ENCODE results near the gene C12orf57. TPM values are rescaled to one million over a fixed set of nuclear protein-coding genes. Genes with fewer than 3 reads are reported as not detected.

The C12orf57 gene
- total and polyA plus RNA-seq, 9 of the 15 experiments (the other 6 are each of a cell fraction or from before 2014, with no cell fraction given) = 26.7 to 191 (median 107) TPM

DNA sequence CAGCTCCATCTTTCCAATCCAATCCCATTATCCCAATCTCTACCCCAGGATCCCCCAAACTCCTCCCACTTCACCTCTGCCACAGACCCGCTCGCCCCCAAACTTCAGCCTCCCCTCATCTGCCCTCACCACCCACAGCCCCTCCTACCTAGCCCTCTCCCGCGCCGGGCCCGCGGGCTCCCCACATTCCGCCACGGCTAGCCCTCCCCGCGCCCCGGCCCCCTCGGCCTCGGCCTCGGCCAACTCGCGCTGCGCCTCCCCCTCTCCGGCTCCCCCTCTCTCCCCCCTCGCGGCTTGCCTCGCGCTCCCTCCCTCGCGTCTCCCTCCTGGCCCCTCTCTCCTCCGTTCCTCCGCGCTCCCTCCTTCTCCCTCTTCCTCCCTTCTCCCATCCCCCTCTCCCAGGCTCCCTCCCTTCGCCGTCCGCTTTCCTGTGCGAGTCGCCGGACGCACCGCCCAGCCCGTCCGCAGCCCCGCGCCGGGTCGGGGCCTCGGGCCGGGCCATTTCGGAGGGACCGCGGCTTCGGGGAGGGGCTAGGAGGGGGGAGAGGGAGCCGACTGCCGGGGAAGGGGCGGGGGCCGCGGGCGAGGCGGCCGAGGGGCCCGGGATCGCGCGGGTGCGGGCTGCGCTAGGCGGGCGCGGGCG lies 16.3 kb upstream of the C12orf57 start, which contains the start of gene ATN1 (continued):
- TF ChIP-seq, protein P1, sequence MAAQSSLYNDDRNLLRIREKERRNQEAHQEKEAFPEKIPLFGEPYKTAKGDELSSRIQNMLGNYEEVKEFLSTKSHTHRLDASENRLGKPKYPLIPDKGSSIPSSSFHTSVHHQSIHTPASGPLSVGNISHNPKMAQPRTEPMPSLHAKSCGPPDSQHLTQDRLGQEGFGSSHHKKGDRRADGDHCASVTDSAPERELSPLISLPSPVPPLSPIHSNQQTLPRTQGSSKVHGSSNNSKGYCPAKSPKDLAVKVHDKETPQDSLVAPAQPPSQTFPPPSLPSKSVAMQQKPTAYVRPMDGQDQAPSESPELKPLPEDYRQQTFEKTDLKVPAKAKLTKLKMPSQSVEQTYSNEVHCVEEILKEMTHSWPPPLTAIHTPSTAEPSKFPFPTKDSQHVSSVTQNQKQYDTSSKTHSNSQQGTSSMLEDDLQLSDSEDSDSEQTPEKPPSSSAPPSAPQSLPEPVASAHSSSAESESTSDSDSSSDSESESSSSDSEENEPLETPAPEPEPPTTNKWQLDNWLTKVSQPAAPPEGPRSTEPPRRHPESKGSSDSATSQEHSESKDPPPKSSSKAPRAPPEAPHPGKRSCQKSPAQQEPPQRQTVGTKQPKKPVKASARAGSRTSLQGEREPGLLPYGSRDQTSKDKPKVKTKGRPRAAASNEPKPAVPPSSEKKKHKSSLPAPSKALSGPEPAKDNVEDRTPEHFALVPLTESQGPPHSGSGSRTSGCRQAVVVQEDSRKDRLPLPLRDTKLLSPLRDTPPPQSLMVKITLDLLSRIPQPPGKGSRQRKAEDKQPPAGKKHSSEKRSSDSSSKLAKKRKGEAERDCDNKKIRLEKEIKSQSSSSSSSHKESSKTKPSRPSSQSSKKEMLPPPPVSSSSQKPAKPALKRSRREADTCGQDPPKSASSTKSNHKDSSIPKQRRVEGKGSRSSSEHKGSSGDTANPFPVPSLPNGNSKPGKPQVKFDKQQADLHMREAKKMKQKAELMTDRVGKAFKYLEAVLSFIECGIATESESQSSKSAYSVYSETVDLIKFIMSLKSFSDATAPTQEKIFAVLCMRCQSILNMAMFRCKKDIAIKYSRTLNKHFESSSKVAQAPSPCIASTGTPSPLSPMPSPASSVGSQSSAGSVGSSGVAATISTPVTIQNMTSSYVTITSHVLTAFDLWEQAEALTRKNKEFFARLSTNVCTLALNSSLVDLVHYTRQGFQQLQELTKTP (IDR thresholded peaks at IDR 0.05; ENCODE audit: low read depth in 1 of 2, partially characterized antibody in 2 of 2) = no peak
- TF ChIP-seq ZNF586 (CRISPR knock-in tag; conservative IDR thresholded peaks at IDR 0.05) = no peak
- no peak for TF ChIP-seq KDM1A (IDR thresholded peaks at IDR 0.05)
- 0 out of 2 replicates have a peak, but pooled peaks have one; percentile 28 for TF ChIP-seq FOXP1 (CRISPR knock-in tag; IDR thresholded peaks at IDR 0.05)
- TF ChIP-seq ZBTB7A (IDR thresholded peaks at IDR 0.05; ENCODE audit: borderline replicate concordance, control insufficient read depth, low read depth, low read length) = peak; percentile 34; the same call in 1 of the 2 replicates
- TF ChIP-seq, protein P2, sequence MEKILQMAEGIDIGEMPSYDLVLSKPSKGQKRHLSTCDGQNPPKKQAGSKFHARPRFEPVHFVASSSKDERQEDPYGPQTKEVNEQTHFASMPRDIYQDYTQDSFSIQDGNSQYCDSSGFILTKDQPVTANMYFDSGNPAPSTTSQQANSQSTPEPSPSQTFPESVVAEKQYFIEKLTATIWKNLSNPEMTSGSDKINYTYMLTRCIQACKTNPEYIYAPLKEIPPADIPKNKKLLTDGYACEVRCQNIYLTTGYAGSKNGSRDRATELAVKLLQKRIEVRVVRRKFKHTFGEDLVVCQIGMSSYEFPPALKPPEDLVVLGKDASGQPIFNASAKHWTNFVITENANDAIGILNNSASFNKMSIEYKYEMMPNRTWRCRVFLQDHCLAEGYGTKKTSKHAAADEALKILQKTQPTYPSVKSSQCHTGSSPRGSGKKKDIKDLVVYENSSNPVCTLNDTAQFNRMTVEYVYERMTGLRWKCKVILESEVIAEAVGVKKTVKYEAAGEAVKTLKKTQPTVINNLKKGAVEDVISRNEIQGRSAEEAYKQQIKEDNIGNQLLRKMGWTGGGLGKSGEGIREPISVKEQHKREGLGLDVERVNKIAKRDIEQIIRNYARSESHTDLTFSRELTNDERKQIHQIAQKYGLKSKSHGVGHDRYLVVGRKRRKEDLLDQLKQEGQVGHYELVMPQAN (IDR thresholded peaks at IDR 0.05; ENCODE audit: borderline replicate concordance) = peak; percentile 56; the same call in 1 of the 2 replicates
- peak; percentile 63 for TF ChIP-seq HNRNPK (IDR thresholded peaks at IDR 0.05; ENCODE audit: low read depth, low read length, poor library complexity, severe bottlenecking)
- no peak for TF ChIP-seq SAFB (IDR thresholded peaks at IDR 0.05; ENCODE audit: borderline replicate concordance, low read depth, low read length)
- TF ChIP-seq PHF21A (IDR thresholded peaks at IDR 0.05; ENCODE audit: borderline replicate concordance, low read depth) = peak; percentile 46; the same call in 1 of the 2 replicates
- TF ChIP-seq KDM2B (CRISPR knock-in tag; IDR thresholded peaks at IDR 0.05) = no peak
- no peak for TF ChIP-seq NR2C2 (CRISPR knock-in tag; IDR thresholded peaks at IDR 0.05)
- no peak for TF ChIP-seq NR2C2 (tag; IDR thresholded peaks at IDR 0.05)
- no peak for TF ChIP-seq ARHGAP35 (IDR thresholded peaks at IDR 0.05; ENCODE audit: partially characterized antibody)
- TF ChIP-seq ZNF311 (CRISPR knock-in tag; IDR thresholded peaks at IDR 0.05) = no peak
- no peak for TF ChIP-seq KDM5B (IDR thresholded peaks at IDR 0.05; ENCODE audit: insufficient replicate concordance, low read depth, low read length)
- no peak for TF ChIP-seq RFX7 (CRISPR knock-in tag; IDR thresholded peaks at IDR 0.05)
- peak; percentile 70; the same call in 1 of the 2 replicates for TF ChIP-seq RB1 (IDR thresholded peaks at IDR 0.05; ENCODE audit: low read depth)
- TF ChIP-seq ZFP36 (IDR thresholded peaks at IDR 0.05; ENCODE audit: low read depth, low read length, partially characterized antibody) = no peak
- TF ChIP-seq EP400 (IDR thresholded peaks at IDR 0.05) = peak; percentile 31; the same call in 1 of the 2 replicates
- 0 out of 4 replicates have a peak, but pooled peaks of 1 of the 2 experiments have one; percentile 13 for TF ChIP-seq NRF1 (conservative IDR thresholded peaks at IDR 0.05 in 1 of 2, IDR thresholded peaks at IDR 0.05 in 1 of 2)
- TF ChIP-seq SLC30A9 (CRISPR knock-in tag; IDR thresholded peaks at IDR 0.05) = no peak
- TF ChIP-seq RBFOX2 (IDR thresholded peaks at IDR 0.05; ENCODE audit: low read depth, low read length) = peak; percentile 78
- TF ChIP-seq TAF1 (IDR thresholded peaks at IDR 0.05; ENCODE audit: control insufficient read depth, extremely low read depth, insufficient read depth, low read length, severe bottlenecking) = peak; percentile 55
